ENCODE results near the gene INAVA. TPM values are rescaled to one million over a fixed set of nuclear protein-coding genes. Genes with fewer than 3 reads are reported as not detected.

Gene INAVA
- polyA plus RNA-seq, 3 donors = not detected

- Histone ChIP-seq H3K9ac (ENCODE audit: insufficient read depth, low read length, poor library complexity, severe bottlenecking) (no peak overlapping the region), H4K20me1 (ENCODE audit: insufficient read depth, low read length) (no peaks in the 10 kb centered on the region), H3K27ac (ENCODE audit: low read depth in 1 of 2, low read length in 2 of 2) (no peak overlapping the region), H3K4me2 (replicated peaks; ENCODE audit: extremely low read depth, low read length, poor library complexity, severe bottlenecking) (no peak overlapping the region), H3K79me2 (ENCODE audit: insufficient read depth, low read length) (no peaks in the 10 kb centered on the region), H3K27me3 (ENCODE audit: control insufficient read depth in 2 of 2, insufficient read depth in 2 of 2, low read length in 2 of 2) (no peaks in the 10 kb centered on the region), H3K4me3 (replicated peaks in 1 of 3; ENCODE audit: low read depth in 2 of 3, low read length in 3 of 3) (no peak overlapping the region), H2AFZ (ENCODE audit: insufficient read depth, low read depth, low read length, poor library complexity, severe bottlenecking) (no peak overlapping the region), H3K9me3 (replicated peaks in 1 of 2; ENCODE audit: control insufficient read depth in 1 of 2, insufficient read depth in 1 of 2, low read length in 2 of 2) (no peaks in the 10 kb centered on the region), H3K4me1 (ENCODE audit: control insufficient read depth in 1 of 2, insufficient read depth in 2 of 2, low read length in 2 of 2) (peaks cover 0 to 4% of the 10 kb centered on the region in 2 donors), H3K36me3 (replicated peaks in 1 of 2; ENCODE audit: control insufficient read depth in 1 of 2, insufficient read depth in 2 of 2, low read length in 2 of 2) (no peaks in the 10 kb centered on the region)
- Mint-ChIP-seq H3K9me3 (no peaks in the 10 kb centered on the region), H3K4me3 (no peak overlapping the region), H3K27ac (no peak overlapping the region), H3K36me3 (no peaks in the 10 kb centered on the region), H3K27me3 (ENCODE audit: low read depth in 3 of 3) (peaks cover 0 to 2% (median 0%) of the 10 kb centered on the region in 3 donors), H3K4me1 (peaks cover 15% of the 10 kb centered on the region)
- DNase-seq = no peak
- intact Hi-C loops (cut with micrococcal nuclease) = no loop called here
- TF ChIP-seq, protein P1, sequence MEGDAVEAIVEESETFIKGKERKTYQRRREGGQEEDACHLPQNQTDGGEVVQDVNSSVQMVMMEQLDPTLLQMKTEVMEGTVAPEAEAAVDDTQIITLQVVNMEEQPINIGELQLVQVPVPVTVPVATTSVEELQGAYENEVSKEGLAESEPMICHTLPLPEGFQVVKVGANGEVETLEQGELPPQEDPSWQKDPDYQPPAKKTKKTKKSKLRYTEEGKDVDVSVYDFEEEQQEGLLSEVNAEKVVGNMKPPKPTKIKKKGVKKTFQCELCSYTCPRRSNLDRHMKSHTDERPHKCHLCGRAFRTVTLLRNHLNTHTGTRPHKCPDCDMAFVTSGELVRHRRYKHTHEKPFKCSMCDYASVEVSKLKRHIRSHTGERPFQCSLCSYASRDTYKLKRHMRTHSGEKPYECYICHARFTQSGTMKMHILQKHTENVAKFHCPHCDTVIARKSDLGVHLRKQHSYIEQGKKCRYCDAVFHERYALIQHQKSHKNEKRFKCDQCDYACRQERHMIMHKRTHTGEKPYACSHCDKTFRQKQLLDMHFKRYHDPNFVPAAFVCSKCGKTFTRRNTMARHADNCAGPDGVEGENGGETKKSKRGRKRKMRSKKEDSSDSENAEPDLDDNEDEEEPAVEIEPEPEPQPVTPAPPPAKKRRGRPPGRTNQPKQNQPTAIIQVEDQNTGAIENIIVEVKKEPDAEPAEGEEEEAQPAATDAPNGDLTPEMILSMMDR (IDR thresholded peaks at IDR 0.05) = no peak
- WGBS (ENCODE audit: insufficient coverage) = 100% methylated on average over 1 of the region's 9 CpGs
Measured at GRCh38 chr1:200862713-200863415, 31.8 kb upstream of the INAVA start.

DNA sequence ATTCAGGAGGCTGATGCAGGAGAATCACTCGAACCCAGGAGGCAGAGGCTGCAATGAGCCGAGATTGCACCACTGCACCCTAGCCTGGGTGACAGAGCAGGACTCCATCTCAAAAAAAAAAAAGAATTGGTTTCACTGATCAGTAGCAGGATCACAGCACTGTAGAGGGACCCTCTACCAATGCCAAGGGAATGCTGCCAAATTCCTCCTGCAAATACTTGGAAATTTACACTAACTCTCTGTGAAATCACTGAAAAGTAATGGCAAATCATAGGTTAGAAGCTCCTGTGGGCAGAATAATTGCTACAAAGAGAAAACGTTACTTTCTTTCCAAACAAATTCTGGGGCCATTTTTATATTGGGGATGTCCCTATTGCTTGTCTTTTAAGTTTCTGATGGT is 28.6 kb upstream of the INAVA start:
- Histone ChIP-seq H3K79me2 (ENCODE audit: insufficient read depth, low read length) (no peaks in the 10 kb centered on the region), H3K27ac (ENCODE audit: low read depth in 1 of 2, low read length in 2 of 2) (no peak overlapping the region), H2AFZ (ENCODE audit: insufficient read depth, low read depth, low read length, poor library complexity, severe bottlenecking) (no peak overlapping the region), H3K4me1 (ENCODE audit: control insufficient read depth in 1 of 2, insufficient read depth in 2 of 2, low read length in 2 of 2) (no peaks in the 10 kb centered on the region), H3K4me3 (replicated peaks in 1 of 3; ENCODE audit: low read depth in 2 of 3, low read length in 3 of 3) (no peak overlapping the region), H3K9me3 (replicated peaks in 1 of 2; ENCODE audit: control insufficient read depth in 1 of 2, insufficient read depth in 1 of 2, low read length in 2 of 2) (no peaks in the 10 kb centered on the region), H3K36me3 (replicated peaks in 1 of 2; ENCODE audit: control insufficient read depth in 1 of 2, insufficient read depth in 2 of 2, low read length in 2 of 2) (no peaks in the 10 kb centered on the region), H3K27me3 (ENCODE audit: control insufficient read depth in 2 of 2, insufficient read depth in 2 of 2, low read length in 2 of 2) (no peaks in the 10 kb centered on the region), H3K4me2 (replicated peaks; ENCODE audit: extremely low read depth, low read length, poor library complexity, severe bottlenecking) (no peak overlapping the region), H3K9ac (ENCODE audit: insufficient read depth, low read length, poor library complexity, severe bottlenecking) (no peak overlapping the region), H4K20me1 (ENCODE audit: insufficient read depth, low read length) (no peaks in the 10 kb centered on the region)
- Mint-ChIP-seq H3K4me3 (no peak overlapping the region), H3K27ac (no peak overlapping the region), H3K27me3 (ENCODE audit: low read depth in 3 of 3) (peaks cover under 1 to 5% (median 4%) of the 10 kb centered on the region in 3 donors), H3K36me3 (no peaks in the 10 kb centered on the region), H3K9me3 (no peaks in the 10 kb centered on the region), H3K4me1 (peaks cover 18% of the 10 kb centered on the region)
- TF ChIP-seq, protein P1 (IDR thresholded peaks at IDR 0.05) = no peak
- 100% methylated on average over 1 of the region's 3 CpGs for WGBS (ENCODE audit: insufficient coverage)
- no peak for DNase-seq
- intact Hi-C loops (cut with micrococcal nuclease) = no loop called here
